Prostate gland (tissue), 2 donors: ENCODE data around the gene ATG7. TPM values are rescaled to one million over a fixed set of nuclear protein-coding genes. Genes with fewer than 3 reads are reported as not detected.

ENCODE experiments used
- DNase-seq: peaks from one replicate; pipeline ENCODE4 v3.0.0-alpha.2; 2019; ENCODE audit warnings: low spot score
- H3K27ac ChIP-seq, 2 donors: fragments of 200-600 bp; sonication (generic); 2 replicates each; pipeline ENCODE4 v1.5.1; 2017 to 2019
- H3K27me3 ChIP-seq: fragments of 200-600 bp; sonication (generic); replicated peaks from 2 replicates; pipeline ENCODE4 v1.5.1; 2019; ENCODE audit not compliant: insufficient read depth
- H3K36me3 ChIP-seq, 2 donors: fragments of 200-600 bp; sonication (generic); 1 replicate in 1 of 2; 2 replicates in 1 of 2; pipeline versions ENCODE4 v1.5.1 to v1.8.1; 2017 to 2019
- H3K4me1 ChIP-seq: fragments of 200-600 bp; sonication (generic); replicated peaks from 2 replicates; pipeline ENCODE4 v1.5.1; 2019
- H3K4me3 ChIP-seq, 2 donors: fragments of 200-600 bp; sonication (generic); 2 replicates each; pipeline ENCODE4 v1.5.1; 2017 to 2019
- H3K9me3 ChIP-seq: fragments of 200-600 bp; sonication (generic); 2 replicates; pipeline ENCODE4 v1.5.1; 2017
- POLR2A ChIP-seq: fragments of 450-650 bp; IDR thresholded peaks from one replicate; pipeline ENCODE4 v1.6.1; 2016; ENCODE audit warnings: antibody characterized with exemption, mild to moderate bottlenecking
- POLR2AphosphoS5 ChIP-seq: sonication (generic); formaldehyde crosslinking; IDR thresholded peaks from one replicate; pipeline ENCODE4 v1.6.1; 2017; ENCODE audit warnings: antibody characterized with exemption
- WGBS: methylation state at CpG from one replicate; pipeline ENCODE4 v1.1.5; 2018; 5-methylcytosine and 5-hydroxymethylcytosine counted together
- intact Hi-C: fragments of 100-400 bp; cut with DNase I; formaldehyde crosslinking; loops from one replicate; pipeline ENCODE4 v1.14.2; 2022
- total RNA-seq, 2 donors: library from RNA; depleted of rRNA; stranded (reverse); fragments of >200 nt; gene quantifications; one replicate each; pipeline ENCODE4 v1.1.0, GENCODE V29; 2016
- TF ChIP-seq, protein P1 (sequence below), 4 experiments: fragments of 200-600 bp in 2 of 4; fragments of 450-650 bp in 2 of 4; sonication (generic) in 2 of 4; IDR thresholded peaks; 1 replicate in 3 of 4; 2 replicates in 1 of 4; pipeline ENCODE4 v1.5.1; 2016 to 2019; ENCODE audit warnings: antibody characterized with exemption in 4 of 4, mild to moderate bottlenecking in 2 of 4, moderate library complexity in 2 of 4

ATG7 gene
- total RNA-seq, 2 donors from 2014 or later, result 25.2 to 66.5 TPM

DNA sequence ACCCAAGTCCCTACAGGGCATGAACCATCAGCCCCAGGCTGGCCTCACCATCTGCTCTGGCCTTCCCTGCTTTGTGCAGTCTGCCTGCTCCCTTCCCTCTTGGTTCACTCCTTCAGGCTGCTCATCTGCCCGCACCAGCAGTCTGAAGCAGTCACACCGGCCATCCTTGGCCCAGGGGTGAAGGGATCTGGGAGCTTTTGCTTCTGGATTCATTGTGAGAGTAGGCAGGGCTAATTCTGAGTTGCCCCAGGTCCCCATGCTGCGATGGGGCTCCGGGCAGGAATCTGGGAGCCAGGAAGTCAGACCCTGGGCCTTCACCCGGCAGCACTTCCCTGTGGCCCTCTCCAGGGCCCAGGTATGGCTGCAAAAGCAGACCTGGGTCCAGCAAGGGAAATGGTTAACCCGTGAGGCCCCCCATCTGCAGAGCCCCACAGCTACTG, 271.8 kb downstream of the ATG7 start:
- Histone ChIP-seq H3K36me3 (no peaks in the 10 kb centered on the region), H3K27ac (no peak overlapping the region), H3K27me3 (no peaks in the 10 kb centered on the region), H3K4me1 (no peaks in the 10 kb centered on the region), H3K9me3 (no peaks in the 10 kb centered on the region), H3K4me3 (no peak overlapping the region)
- WGBS, result 95% methylated on average over 5 of the region's 6 CpGs
- TF ChIP-seq, protein P1, sequence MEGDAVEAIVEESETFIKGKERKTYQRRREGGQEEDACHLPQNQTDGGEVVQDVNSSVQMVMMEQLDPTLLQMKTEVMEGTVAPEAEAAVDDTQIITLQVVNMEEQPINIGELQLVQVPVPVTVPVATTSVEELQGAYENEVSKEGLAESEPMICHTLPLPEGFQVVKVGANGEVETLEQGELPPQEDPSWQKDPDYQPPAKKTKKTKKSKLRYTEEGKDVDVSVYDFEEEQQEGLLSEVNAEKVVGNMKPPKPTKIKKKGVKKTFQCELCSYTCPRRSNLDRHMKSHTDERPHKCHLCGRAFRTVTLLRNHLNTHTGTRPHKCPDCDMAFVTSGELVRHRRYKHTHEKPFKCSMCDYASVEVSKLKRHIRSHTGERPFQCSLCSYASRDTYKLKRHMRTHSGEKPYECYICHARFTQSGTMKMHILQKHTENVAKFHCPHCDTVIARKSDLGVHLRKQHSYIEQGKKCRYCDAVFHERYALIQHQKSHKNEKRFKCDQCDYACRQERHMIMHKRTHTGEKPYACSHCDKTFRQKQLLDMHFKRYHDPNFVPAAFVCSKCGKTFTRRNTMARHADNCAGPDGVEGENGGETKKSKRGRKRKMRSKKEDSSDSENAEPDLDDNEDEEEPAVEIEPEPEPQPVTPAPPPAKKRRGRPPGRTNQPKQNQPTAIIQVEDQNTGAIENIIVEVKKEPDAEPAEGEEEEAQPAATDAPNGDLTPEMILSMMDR (IDR thresholded peaks at IDR 0.05), result no peak
- no peak for TF ChIP-seq POLR2AphosphoS5
- TF ChIP-seq POLR2A, result no peak
- intact Hi-C loops, result no loop called here
- DNase-seq, result no peak

DNA sequence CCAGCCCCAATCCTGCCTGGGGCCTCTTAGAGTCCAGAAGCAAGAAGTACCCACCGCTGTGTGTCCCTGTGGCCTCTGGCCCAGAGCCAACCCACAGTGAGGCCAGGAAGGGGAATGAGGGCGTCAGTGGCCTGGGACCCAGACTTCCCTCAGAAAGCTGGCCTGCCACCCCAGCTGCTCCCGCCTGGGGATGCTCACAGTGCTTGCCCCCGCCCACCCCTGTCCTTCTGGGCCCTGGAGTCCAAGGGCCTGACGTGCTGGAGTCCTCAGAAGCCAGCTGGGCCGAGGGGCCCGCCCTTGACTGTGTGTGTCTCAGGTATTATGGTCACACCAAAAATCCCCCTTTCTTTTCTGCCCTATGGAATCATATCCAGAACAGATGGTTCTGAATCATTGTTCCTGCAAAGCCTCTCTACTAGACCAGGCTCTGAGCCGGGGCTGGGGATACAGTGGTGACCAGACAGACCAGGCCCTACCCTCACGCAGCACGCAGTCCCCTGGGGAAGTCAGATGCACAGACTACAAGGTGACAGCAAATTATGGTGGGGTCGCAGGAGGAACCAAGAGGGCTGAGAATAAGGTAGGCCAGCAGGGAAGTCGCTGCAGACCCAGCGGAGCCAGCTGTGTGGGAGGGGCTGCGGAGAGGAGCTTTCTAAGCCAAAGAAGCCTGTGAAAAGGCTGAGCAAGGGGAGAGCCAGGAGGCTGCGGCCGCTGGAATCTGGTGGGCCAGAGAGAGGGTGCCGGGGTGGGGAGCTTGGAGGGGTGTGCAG, 272.4 kb downstream of the ATG7 start:
- H3K27me3 ChIP-seq, result no peaks in the 10 kb centered on the region
- TF ChIP-seq POLR2AphosphoS5 (no peak), POLR2A (no peak)
- TF ChIP-seq, protein P1 (IDR thresholded peaks at IDR 0.05), result no peak
- DNase-seq, result no peak
- intact Hi-C loops, result no loop called here
- no peaks in the 10 kb centered on the region for H3K4me1 ChIP-seq
- no peaks in the 10 kb centered on the region for H3K36me3 ChIP-seq
- 57% methylated on average over 15 of the region's 17 CpGs for WGBS
- no peaks in the 10 kb centered on the region for H3K9me3 ChIP-seq
- H3K4me3 ChIP-seq, result no peak overlapping the region
- peak overlapping the region in 1 of 2 donors; percentile 21 for H3K27ac ChIP-seq

DNA sequence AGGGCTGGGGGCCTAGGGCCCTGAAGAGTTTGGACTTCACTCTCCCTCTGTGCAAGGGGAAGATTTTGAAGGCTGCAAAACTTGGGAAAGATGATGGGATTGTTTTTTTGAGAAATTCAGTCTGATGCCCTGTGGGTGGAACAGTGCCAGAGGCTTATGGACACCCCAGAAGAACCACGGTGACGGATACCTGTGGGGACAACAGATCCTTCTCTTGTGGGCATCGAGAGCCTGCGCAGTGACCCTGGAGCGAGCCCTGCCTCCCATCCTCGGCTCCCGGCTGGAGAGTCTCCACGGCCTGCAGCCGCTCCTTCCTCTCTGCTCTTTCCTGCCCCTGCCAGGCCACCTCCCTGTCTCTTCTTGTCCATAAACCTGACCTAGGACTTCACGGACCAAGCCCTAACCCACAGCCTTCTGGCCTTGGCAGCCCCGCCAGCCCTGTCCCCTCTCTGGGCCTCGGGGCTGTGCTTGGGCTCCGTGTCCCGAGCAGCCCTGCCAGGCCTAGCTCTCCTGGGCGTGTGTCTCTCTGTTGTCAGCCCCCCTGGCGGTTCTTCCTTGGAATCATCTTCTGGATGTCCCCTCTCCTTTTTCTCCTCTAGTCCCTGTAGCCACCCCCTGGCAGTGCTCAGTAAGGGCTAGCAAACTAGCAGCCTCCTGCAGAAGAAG, 273.1 kb downstream of the ATG7 start:
- intact Hi-C loops, result no loop called here
- Histone ChIP-seq H3K36me3 (no peaks in the 10 kb centered on the region), H3K4me1 (no peaks in the 10 kb centered on the region), H3K4me3 (no peak overlapping the region), H3K27ac (peak overlapping the region in 1 of 2 donors; percentile 21), H3K9me3 (no peaks in the 10 kb centered on the region), H3K27me3 (no peaks in the 10 kb centered on the region)
- TF ChIP-seq POLR2A (no peak), POLR2AphosphoS5 (no peak)
- TF ChIP-seq, protein P1 (IDR thresholded peaks at IDR 0.05), result no peak
- DNase-seq, result no peak
- whole genome bisulfite sequencing, result 68% methylated on average over 14 of the region's 16 CpGs

DNA sequence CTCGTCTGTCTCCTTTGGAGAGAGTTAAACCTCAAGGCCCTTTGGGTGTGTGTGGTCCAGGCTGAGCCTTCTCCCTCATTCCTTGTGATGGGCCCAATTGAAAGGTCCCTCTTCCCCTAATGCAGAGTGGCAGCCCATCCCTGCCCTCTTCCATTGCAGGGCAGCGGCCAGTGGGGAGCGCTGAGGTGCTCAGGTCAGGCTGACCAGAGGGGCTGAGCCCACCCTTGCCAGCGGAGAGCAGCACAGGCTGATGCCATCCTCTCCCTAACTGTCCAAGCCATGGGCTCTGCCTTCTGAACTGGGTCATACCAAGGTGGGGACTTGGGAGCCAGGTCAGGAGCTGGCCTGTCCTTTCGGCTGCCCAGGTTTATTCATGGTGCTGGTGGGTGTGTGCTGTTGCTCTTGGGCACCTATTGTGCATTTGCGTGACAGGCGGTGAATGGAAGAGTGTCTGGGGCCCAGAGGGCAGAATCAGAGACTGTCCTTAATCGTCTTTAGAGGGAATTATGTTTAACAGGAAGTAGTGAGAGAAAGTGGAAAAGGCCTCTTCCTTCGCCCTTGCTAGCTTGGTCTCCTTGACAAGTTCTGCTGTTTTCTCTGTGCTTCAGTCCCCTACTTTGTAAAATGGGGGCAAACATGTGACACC, 274.6 kb downstream of the ATG7 start:
- 91% methylated on average over 9 of the region's 9 CpGs for WGBS
- Histone ChIP-seq H3K9me3 (no peaks in the 10 kb centered on the region), H3K27me3 (no peaks in the 10 kb centered on the region), H3K27ac (no peak overlapping the region), H3K4me3 (no peak overlapping the region), H3K36me3 (no peaks in the 10 kb centered on the region), H3K4me1 (no peaks in the 10 kb centered on the region)
- TF ChIP-seq POLR2A, result no peak
- no peak for TF ChIP-seq POLR2AphosphoS5
- TF ChIP-seq, protein P1 (IDR thresholded peaks at IDR 0.05), result no peak
- intact Hi-C loops, result no loop called here
- no peak for DNase-seq
